Cardiac septum (tissue), 1 donor: ENCODE measurements around the gene C2CD4D. TPM values are rescaled to one million over a fixed set of nuclear protein-coding genes. Genes with fewer than 3 reads are reported as not detected.
"Not testable (repeated sequence)": the region's sequence is repeated elsewhere in the genome, so short reads cannot be mapped to it uniquely, and the experiment has no call there.

ENCODE experiments used
- DNase-seq: peaks from one replicate; pipeline ENCODE4 v3.0.0-alpha.2; 2020; ENCODE audit warnings: low spot score
- intact Hi-C: fragments of 100-400 bp; cut with DNase I; formaldehyde crosslinking; loops from one replicate; pipeline ENCODE4 v1.14.0; 2022
- long read RNA-seq: library from polyadenylated mRNA; unstranded; transcript quantifications from one replicate; pipeline ENCODE4 v2.0.0, GENCODE V29; 2021
- total RNA-seq: library from RNA; stranded (reverse); fragmentation: NEBNext Ultra II Directional; extraction: Animal tissue kit (Norgen Biotek cat#: 25700); gene quantifications from one replicate; pipeline ENCODE4 v1.2.1, GENCODE V29; 2021
- donor health status: DM: no; HTN: no; CAD: no.

C2CD4D gene
- total RNA-seq, result not detected
- long read RNA-seq, result 0 reads

- intact Hi-C loops, result loop anchor here (5.0 to 10.0 kb wide), 4 partner anchors 105 to 395 kb away; no protein-coding TSS in a partner anchor
- DNase-seq, result no peak
These were observed at the start of gene C2CD4D for GRCh38 chr1:151839457-151840403. TSS of gene C2CD4D (minus strand) at chr1:151839820. CDS start at chr1:151838989, 831 bp downstream.

GRCh38 chr1:151888972-151889570, 49.5 kb upstream of the C2CD4D start:
- no peak for DNase-seq
- intact Hi-C loops, result no loop called here

GRCh38 chr1:151887028-151887427, 47.4 kb upstream of the C2CD4D start:
- intact Hi-C loops, result no loop called here
- no peak for DNase-seq

- DNase-seq, result no peak
- intact Hi-C loops, result no loop called here
These were observed 45.9 kb upstream of the C2CD4D start for GRCh38 chr1:151885479-151885878.

GRCh38 chr1:151884879-151885278, 45.3 kb upstream of the C2CD4D start:
- DNase-seq, intact Hi-C loops: not testable (repeated sequence)

GRCh38 chr1:151884445-151884844, 44.8 kb upstream of the C2CD4D start:
- intact Hi-C loops, DNase-seq: not testable (repeated sequence)

- intact Hi-C loops, DNase-seq: not testable (repeated sequence)
These were observed 44.3 kb upstream of the C2CD4D start for GRCh38 chr1:151883898-151884297.

GRCh38 chr1:151882918-151883317, 43.3 kb upstream of the C2CD4D start:
- DNase-seq, intact Hi-C loops: not testable (repeated sequence)

- no peak for DNase-seq
- intact Hi-C loops, result no loop called here
These were observed 42.8 kb upstream of the C2CD4D start for GRCh38 chr1:151882466-151882865.

- DNase-seq, result no peak
- intact Hi-C loops, result no loop called here
These were observed 41.9 kb upstream of the C2CD4D start for GRCh38 chr1:151881479-151881878.

GRCh38 chr1:151875419-151876097, 35.9 kb upstream of the C2CD4D start:
- intact Hi-C loops, result no loop called here
- DNase-seq, result no peak

- DNase-seq, intact Hi-C loops: not testable (repeated sequence)
These were observed 33.2 kb upstream of the C2CD4D start for GRCh38 chr1:151872776-151873175.

GRCh38 chr1:151871284-151872030, 31.8 kb upstream of the C2CD4D start:
- intact Hi-C loops, result no loop called here
- DNase-seq, result no peak

GRCh38 chr1:151868486-151868885, 28.9 kb upstream of the C2CD4D start:
- intact Hi-C loops, result no loop called here
- no peak for DNase-seq

GRCh38 chr1:151867765-151868411, 28.3 kb upstream of the C2CD4D start:
- intact Hi-C loops, result no loop called here
- DNase-seq, result no peak

- intact Hi-C loops, result no loop called here
- DNase-seq, result no peak
These were observed 27.7 kb upstream of the C2CD4D start for GRCh38 chr1:151867321-151867720.

GRCh38 chr1:151864411-151864810, 24.8 kb upstream of the C2CD4D start:
- no peak for DNase-seq
- intact Hi-C loops, result no loop called here

GRCh38 chr1:151862604-151863003, 23.0 kb upstream of the C2CD4D start:
- intact Hi-C loops, result no loop called here
- DNase-seq, result no peak
